ENCODE data around the gene MYO3B.

MYO3B gene

GRCh38 chr2:170310876-170311502 lies 133.0 kb downstream of the MYO3B start (continued):
- 0 out of 2 replicates have a peak, but pooled peaks have one; percentile 20 for TF ChIP-seq FEZF1 (tag by site-specific recombination; IDR thresholded peaks at IDR 0.05)
- TF ChIP-seq ZNF169 (tag by site-specific recombination; IDR thresholded peaks at IDR 0.05): no peak

DNA sequence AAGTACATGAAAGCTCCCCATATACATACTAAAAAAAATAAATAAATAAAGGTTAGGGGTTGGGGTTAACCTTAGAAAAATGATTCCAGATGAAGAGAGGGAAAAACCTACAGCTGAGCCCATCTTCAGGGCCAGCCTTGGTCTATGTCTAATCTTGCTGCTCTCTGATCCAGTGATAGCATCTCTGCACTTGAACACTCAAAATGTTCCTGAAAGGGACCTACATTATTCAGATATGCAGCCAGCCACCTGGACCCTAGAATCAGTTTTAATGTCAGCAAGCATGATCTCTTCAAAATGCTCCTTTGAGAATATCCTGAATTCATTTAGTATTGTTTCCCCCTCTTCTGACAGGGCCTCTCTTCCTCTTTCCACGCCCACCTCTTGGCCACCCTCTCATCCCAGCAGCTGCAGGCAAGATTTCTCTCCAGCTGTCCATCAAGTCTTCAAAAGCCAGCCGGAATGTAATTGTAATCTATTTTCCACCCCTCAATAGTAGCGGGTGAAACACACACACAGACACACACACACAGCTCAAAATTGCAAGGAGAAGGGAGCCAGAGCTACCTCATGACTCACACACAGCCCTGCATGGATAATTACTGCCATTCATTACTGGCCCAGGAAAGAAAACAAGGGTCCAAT lies 135.5 kb downstream of the MYO3B start:
- CTCF ChIA-PET: interaction anchor here (0.8 to 4.4 kb wide), 2 partner anchors 10 to 78 kb away, joined by 4 to 18 read pairs; no protein-coding TSS in a partner anchor
- Histone ChIP-seq H3K27ac (ENCODE audit: extremely low read depth, low read depth, low read length) (no peak overlapping the region; the same call in 1 of the 2 replicates), H3K4me1 (ENCODE audit: control insufficient read depth, insufficient read depth, low read length) (peaks cover 22% of the 10 kb centered on the region), H3K36me3 (ENCODE audit: control insufficient read depth in 2 of 2, insufficient read depth in 1 of 2, low read length in 2 of 2) (no peaks in the 10 kb centered on the region), H3K4me3 (ENCODE audit: low read depth, low read length) (no peak overlapping the region), H3K9me3 (ENCODE audit: control insufficient read depth, insufficient read depth, low read depth, low read length) (no peaks in the 10 kb centered on the region)
- POLR2A ChIA-PET: no interaction called here
- no peak for TF ChIP-seq ZNF571 (tag by site-specific recombination; IDR thresholded peaks at IDR 0.05)
- peak; percentile 33; the same call in 1 of the 2 replicates for TF ChIP-seq ZFHX2 (tag by site-specific recombination; conservative IDR thresholded peaks at IDR 0.05)
- 0 out of 2 replicates have a peak, but pooled peaks have one; percentile 65 for TF ChIP-seq TRIM28 (IDR thresholded peaks at IDR 0.05; ENCODE audit: borderline replicate concordance, low read length)
- no peak for TF ChIP-seq ZNF658 (tag by site-specific recombination; IDR thresholded peaks at IDR 0.05)
- TF ChIP-seq KLF9 (tag by site-specific recombination; IDR thresholded peaks at IDR 0.05; ENCODE audit: low read depth): peak; percentile 32; the same call in 1 of the 2 replicates
- TF ChIP-seq, protein P1, sequence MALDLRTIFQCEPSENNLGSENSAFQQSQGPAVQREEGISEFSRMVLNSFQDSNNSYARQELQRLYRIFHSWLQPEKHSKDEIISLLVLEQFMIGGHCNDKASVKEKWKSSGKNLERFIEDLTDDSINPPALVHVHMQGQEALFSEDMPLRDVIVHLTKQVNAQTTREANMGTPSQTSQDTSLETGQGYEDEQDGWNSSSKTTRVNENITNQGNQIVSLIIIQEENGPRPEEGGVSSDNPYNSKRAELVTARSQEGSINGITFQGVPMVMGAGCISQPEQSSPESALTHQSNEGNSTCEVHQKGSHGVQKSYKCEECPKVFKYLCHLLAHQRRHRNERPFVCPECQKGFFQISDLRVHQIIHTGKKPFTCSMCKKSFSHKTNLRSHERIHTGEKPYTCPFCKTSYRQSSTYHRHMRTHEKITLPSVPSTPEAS (tag by site-specific recombination; IDR thresholded peaks at IDR 0.05): peak; percentile 40
- TF ChIP-seq BCL11B (tag by site-specific recombination; IDR thresholded peaks at IDR 0.05; ENCODE audit: low read depth): no peak
- TF ChIP-seq, protein P2, sequence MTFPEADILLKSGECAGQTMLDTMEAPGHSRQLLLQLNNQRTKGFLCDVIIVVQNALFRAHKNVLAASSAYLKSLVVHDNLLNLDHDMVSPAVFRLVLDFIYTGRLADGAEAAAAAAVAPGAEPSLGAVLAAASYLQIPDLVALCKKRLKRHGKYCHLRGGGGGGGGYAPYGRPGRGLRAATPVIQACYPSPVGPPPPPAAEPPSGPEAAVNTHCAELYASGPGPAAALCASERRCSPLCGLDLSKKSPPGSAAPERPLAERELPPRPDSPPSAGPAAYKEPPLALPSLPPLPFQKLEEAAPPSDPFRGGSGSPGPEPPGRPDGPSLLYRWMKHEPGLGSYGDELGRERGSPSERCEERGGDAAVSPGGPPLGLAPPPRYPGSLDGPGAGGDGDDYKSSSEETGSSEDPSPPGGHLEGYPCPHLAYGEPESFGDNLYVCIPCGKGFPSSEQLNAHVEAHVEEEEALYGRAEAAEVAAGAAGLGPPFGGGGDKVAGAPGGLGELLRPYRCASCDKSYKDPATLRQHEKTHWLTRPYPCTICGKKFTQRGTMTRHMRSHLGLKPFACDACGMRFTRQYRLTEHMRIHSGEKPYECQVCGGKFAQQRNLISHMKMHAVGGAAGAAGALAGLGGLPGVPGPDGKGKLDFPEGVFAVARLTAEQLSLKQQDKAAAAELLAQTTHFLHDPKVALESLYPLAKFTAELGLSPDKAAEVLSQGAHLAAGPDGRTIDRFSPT (tag by site-specific recombination; IDR thresholded peaks at IDR 0.05): 0 out of 2 replicates have a peak, but pooled peaks have one; percentile 16
- no peak for TF ChIP-seq ZFP3 (tag by site-specific recombination; IDR thresholded peaks at IDR 0.05; ENCODE audit: low read depth)
- no peak for TF ChIP-seq ZNF585B (tag by site-specific recombination; IDR thresholded peaks at IDR 0.05)
- TF ChIP-seq SP7 (tag by site-specific recombination; IDR thresholded peaks at IDR 0.05): peak; percentile 90
- TF ChIP-seq ZSCAN16 (tag by site-specific recombination; IDR thresholded peaks at IDR 0.05): no peak
- no peak for TF ChIP-seq ZNF341 (tag by site-specific recombination; IDR thresholded peaks at IDR 0.05; ENCODE audit: low read depth)
- TF ChIP-seq, protein P3, sequence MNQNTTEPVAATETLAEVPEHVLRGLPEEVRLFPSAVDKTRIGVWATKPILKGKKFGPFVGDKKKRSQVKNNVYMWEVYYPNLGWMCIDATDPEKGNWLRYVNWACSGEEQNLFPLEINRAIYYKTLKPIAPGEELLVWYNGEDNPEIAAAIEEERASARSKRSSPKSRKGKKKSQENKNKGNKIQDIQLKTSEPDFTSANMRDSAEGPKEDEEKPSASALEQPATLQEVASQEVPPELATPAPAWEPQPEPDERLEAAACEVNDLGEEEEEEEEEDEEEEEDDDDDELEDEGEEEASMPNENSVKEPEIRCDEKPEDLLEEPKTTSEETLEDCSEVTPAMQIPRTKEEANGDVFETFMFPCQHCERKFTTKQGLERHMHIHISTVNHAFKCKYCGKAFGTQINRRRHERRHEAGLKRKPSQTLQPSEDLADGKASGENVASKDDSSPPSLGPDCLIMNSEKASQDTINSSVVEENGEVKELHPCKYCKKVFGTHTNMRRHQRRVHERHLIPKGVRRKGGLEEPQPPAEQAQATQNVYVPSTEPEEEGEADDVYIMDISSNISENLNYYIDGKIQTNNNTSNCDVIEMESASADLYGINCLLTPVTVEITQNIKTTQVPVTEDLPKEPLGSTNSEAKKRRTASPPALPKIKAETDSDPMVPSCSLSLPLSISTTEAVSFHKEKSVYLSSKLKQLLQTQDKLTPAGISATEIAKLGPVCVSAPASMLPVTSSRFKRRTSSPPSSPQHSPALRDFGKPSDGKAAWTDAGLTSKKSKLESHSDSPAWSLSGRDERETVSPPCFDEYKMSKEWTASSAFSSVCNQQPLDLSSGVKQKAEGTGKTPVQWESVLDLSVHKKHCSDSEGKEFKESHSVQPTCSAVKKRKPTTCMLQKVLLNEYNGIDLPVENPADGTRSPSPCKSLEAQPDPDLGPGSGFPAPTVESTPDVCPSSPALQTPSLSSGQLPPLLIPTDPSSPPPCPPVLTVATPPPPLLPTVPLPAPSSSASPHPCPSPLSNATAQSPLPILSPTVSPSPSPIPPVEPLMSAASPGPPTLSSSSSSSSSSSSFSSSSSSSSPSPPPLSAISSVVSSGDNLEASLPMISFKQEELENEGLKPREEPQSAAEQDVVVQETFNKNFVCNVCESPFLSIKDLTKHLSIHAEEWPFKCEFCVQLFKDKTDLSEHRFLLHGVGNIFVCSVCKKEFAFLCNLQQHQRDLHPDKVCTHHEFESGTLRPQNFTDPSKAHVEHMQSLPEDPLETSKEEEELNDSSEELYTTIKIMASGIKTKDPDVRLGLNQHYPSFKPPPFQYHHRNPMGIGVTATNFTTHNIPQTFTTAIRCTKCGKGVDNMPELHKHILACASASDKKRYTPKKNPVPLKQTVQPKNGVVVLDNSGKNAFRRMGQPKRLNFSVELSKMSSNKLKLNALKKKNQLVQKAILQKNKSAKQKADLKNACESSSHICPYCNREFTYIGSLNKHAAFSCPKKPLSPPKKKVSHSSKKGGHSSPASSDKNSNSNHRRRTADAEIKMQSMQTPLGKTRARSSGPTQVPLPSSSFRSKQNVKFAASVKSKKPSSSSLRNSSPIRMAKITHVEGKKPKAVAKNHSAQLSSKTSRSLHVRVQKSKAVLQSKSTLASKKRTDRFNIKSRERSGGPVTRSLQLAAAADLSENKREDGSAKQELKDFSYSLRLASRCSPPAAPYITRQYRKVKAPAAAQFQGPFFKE (tag by site-specific recombination; IDR thresholded peaks at IDR 0.05; ENCODE audit: borderline replicate concordance): no peak
- peak; percentile 92 for TF ChIP-seq ZNF398 (tag by site-specific recombination; IDR thresholded peaks at IDR 0.05)
- no peak for TF ChIP-seq KLF7 (tag by site-specific recombination; IDR thresholded peaks at IDR 0.05; ENCODE audit: borderline replicate concordance)
- no peak for TF ChIP-seq ZNF785 (tag by site-specific recombination; IDR thresholded peaks at IDR 0.05)
- peak; percentile 39; the same call in 1 of the 2 replicates for TF ChIP-seq OSR2 (tag by site-specific recombination; IDR thresholded peaks at IDR 0.05)
- no peak for TF ChIP-seq GFI1B (tag by site-specific recombination; IDR thresholded peaks at IDR 0.05)
- no peak for TF ChIP-seq ZNF175 (tag by site-specific recombination; IDR thresholded peaks at IDR 0.05)
- peak; percentile 47; the same call in 1 of the 2 replicates for TF ChIP-seq ZNF660 (tag by site-specific recombination; IDR thresholded peaks at IDR 0.05)
- no peak for TF ChIP-seq ZNF610 (tag by site-specific recombination; IDR thresholded peaks at IDR 0.05; ENCODE audit: borderline replicate concordance)

All from HEK293 (cell line).